ENCODE data around the gene MRPL18.
A peak's percentile ranks its signal among the peaks of the same experiment; 100 is the strongest.

MRPL18 gene

GRCh38 chr6:159833556-159833955 is 43.3 kb downstream of the MRPL18 start:
- ChIA-PET CTCF (interaction anchor here (0.7 to 1.6 kb wide), 7 partner anchors 9 to 255 kb away, joined by 3 to 7 read pairs (median 3); no protein-coding TSS in a partner anchor), POLR2A (no interaction called here)
- no peak for TF ChIP-seq CTCF (IDR thresholded peaks at IDR 0.05; ENCODE audit: control extremely low read depth, extremely low read depth, low read depth, missing control alignments)
- no peak for DNase-seq (ENCODE audit: extremely low spot score)

- no peak for TF ChIP-seq CTCF (IDR thresholded peaks at IDR 0.05; ENCODE audit: control extremely low read depth, extremely low read depth, low read depth, missing control alignments)
- POLR2A ChIA-PET, result no interaction called here
- CTCF ChIA-PET, result interaction anchor here (0.7 to 1.6 kb wide), 6 partner anchors 9 to 255 kb away, joined by 3 to 7 read pairs (median 3); no protein-coding TSS in a partner anchor
- no peak for DNase-seq (ENCODE audit: extremely low spot score)
Measured at GRCh38 chr6:159833997-159834603, 43.8 kb downstream of the MRPL18 start.

GRCh38 chr6:159836718-159837490 is 46.6 kb downstream of the MRPL18 start:
- TF ChIP-seq CTCF (IDR thresholded peaks at IDR 0.05; ENCODE audit: control extremely low read depth, extremely low read depth, low read depth, missing control alignments), result no peak
- ChIA-PET POLR2A (no interaction called here), CTCF (interaction anchor here (1.4 kb wide), 1 partner anchor 27 kb away, joined by 3 read pairs; no protein-coding TSS in a partner anchor)
- DNase-seq (ENCODE audit: extremely low spot score), result peak; percentile 24

- CTCF ChIA-PET, result interaction anchor here (1.4 kb wide), 1 partner anchor 26 kb away, joined by 3 read pairs; no protein-coding TSS in a partner anchor
- no peak for DNase-seq (ENCODE audit: extremely low spot score)
- POLR2A ChIA-PET, result no interaction called here
- no peak for TF ChIP-seq CTCF (IDR thresholded peaks at IDR 0.05; ENCODE audit: control extremely low read depth, extremely low read depth, low read depth, missing control alignments)
Measured at GRCh38 chr6:159837511-159837910, 47.2 kb downstream of the MRPL18 start.

- TF ChIP-seq CTCF (IDR thresholded peaks at IDR 0.05; ENCODE audit: control extremely low read depth, extremely low read depth, low read depth, missing control alignments), result no peak
- no peak for DNase-seq (ENCODE audit: extremely low spot score)
- POLR2A ChIA-PET, result no interaction called here
- CTCF ChIA-PET, result no interaction called here
Measured at GRCh38 chr6:159838020-159838744, 47.9 kb downstream of the MRPL18 start.

GRCh38 chr6:159842035-159842434 is 51.8 kb downstream of the MRPL18 start:
- DNase-seq (ENCODE audit: extremely low spot score), result no peak
- ChIA-PET POLR2A (no interaction called here), CTCF (no interaction called here)
- TF ChIP-seq CTCF (IDR thresholded peaks at IDR 0.05; ENCODE audit: control extremely low read depth, extremely low read depth, low read depth, missing control alignments), result no peak
